Endodermal cell (in vitro differentiated cells): ENCODE measurements around the gene ENPP6. TPM values are rescaled to one million over a fixed set of nuclear protein-coding genes. Genes with fewer than 3 reads are reported as not detected.

Experiments used
- DNase-seq: peaks from one replicate; pipeline ENCODE4 v3.0.0-alpha.2; 2017
- H3K27ac ChIP-seq: 2 replicates; pipeline ENCODE4 v1.5.1; 2013; ENCODE audit warnings: mild to moderate bottlenecking, low read depth, low read length, moderate library complexity
- H3K27me3 ChIP-seq: 2 replicates; pipeline ENCODE4 v1.6.1; 2013; ENCODE audit warnings: mild to moderate bottlenecking, low read length, moderate library complexity; ENCODE audit not compliant: insufficient read depth, control insufficient read depth, poor library complexity, severe bottlenecking
- H3K36me3 ChIP-seq: 2 replicates; pipeline ENCODE4 v1.7.0; 2013; ENCODE audit warnings: mild to moderate bottlenecking, low read length, moderate library complexity; ENCODE audit not compliant: control insufficient read depth, insufficient read depth
- H3K4me1 ChIP-seq: one replicate; pipeline ENCODE4 v1.7.0; 2013; ENCODE audit warnings: low read length; ENCODE audit not compliant: control insufficient read depth, insufficient read depth
- H3K4me3 ChIP-seq: 2 replicates; pipeline ENCODE4 v1.5.1; 2013; ENCODE audit warnings: mild to moderate bottlenecking, low read length, moderate library complexity
- H3K9ac ChIP-seq: 2 replicates; pipeline ENCODE4 v1.6.1; 2013; ENCODE audit warnings: mild to moderate bottlenecking, low read length, moderate library complexity; ENCODE audit not compliant: poor library complexity, severe bottlenecking; ENCODE audit errors: extremely low read depth
- H3K9me3 ChIP-seq: 2 replicates; pipeline ENCODE4 v1.6.1; 2013; ENCODE audit warnings: mild to moderate bottlenecking, low read length, moderate library complexity; ENCODE audit not compliant: control insufficient read depth
- H3K27ac Mint-ChIP-seq: 2 replicates; pipeline ENCODE4 v1.8.0; 2020; ENCODE audit warnings: mixed read lengths
- H3K27me3 Mint-ChIP-seq: 2 replicates; pipeline ENCODE4 v1.8.0; 2021; ENCODE audit warnings: mild to moderate bottlenecking, mixed read lengths; ENCODE audit not compliant: insufficient read depth
- H3K36me3 Mint-ChIP-seq: 2 replicates; pipeline ENCODE4 v1.8.0; 2020; ENCODE audit warnings: low read depth, mixed read lengths
- H3K4me1 Mint-ChIP-seq: 2 replicates; pipeline ENCODE4 v1.8.0; 2020; ENCODE audit warnings: mixed read lengths
- H3K4me3 Mint-ChIP-seq: 2 replicates; pipeline ENCODE4 v1.8.0; 2020; ENCODE audit warnings: mild to moderate bottlenecking, moderate library complexity, mixed read lengths
- H3K9me3 Mint-ChIP-seq: 2 replicates; pipeline ENCODE4 v1.8.0; 2020; ENCODE audit warnings: mild to moderate bottlenecking, mixed read lengths
- CTCF ChIP-seq: fragments of 200-600 bp; sonication (generic); conservative IDR thresholded peaks from 2 replicates; pipeline ENCODE4 v1.5.0; 2021; ENCODE audit warnings: antibody characterized with exemption, mild to moderate bottlenecking
- WGBS, 2 experiments: methylation state at CpG; one replicate each; pipeline versions ENCODE4 v1.1.5 to v1.1.7; 2013; ENCODE audit warnings: missing lambda C conversion rate in 2 of 2, mixed read lengths in 1 of 2; ENCODE audit not compliant: insufficient coverage in 1 of 2, insufficient read length in 1 of 2; 5-methylcytosine and 5-hydroxymethylcytosine counted together
- total RNA-seq, 2 donors: library from RNA; stranded (reverse); fragmentation: NEBNext Ultra II Directional in 1 of 2; extraction: Animal tissue kit (Norgen Biotek cat#: 25700) in 1 of 2; gene quantifications; 2 replicates in 1 of 2; 3 replicates in 1 of 2; pipeline ENCODE4 v1.2.1, GENCODE V29; 2021

ENPP6 gene
- total RNA-seq, 2 donors from 2014 or later = 0.07 TPM; not detected in 1

- TF ChIP-seq CTCF = no peak
- Histone ChIP-seq H3K27me3 (no peaks in the 10 kb centered on the region), H3K9ac (no peak overlapping the region), H3K36me3 (no peaks in the 10 kb centered on the region), H3K4me1 (no peaks in the 10 kb centered on the region), H3K4me3 (no peak overlapping the region), H3K27ac (no peak overlapping the region), H3K9me3 (no peaks in the 10 kb centered on the region)
- 93 to 97% methylated on average over 10 to 14 of the region's 14 CpGs for WGBS, 2 experiments
- peaks cover 15% of the 10 kb centered on the region for H3K9me3 Mint-ChIP-seq
- H3K36me3 Mint-ChIP-seq = no peaks in the 10 kb centered on the region
- no peak overlapping the region for H3K27ac Mint-ChIP-seq
- DNase-seq = no peak
- H3K27me3 Mint-ChIP-seq = no peaks in the 10 kb centered on the region
- H3K4me3 Mint-ChIP-seq = no peak overlapping the region
- H3K4me1 Mint-ChIP-seq = peaks cover 11% of the 10 kb centered on the region
Observed at GRCh38 chr4:184205243-184205642, 12.4 kb downstream of the ENPP6 start.

GRCh38 chr4:184203300-184203699 lies 14.4 kb downstream of the ENPP6 start:
- 96 to 98% methylated on average over 6 of the region's 6 CpGs for WGBS, 2 experiments
- no peak for DNase-seq
- no peak for TF ChIP-seq CTCF
- no peaks in the 10 kb centered on the region for H3K27me3 Mint-ChIP-seq
- Histone ChIP-seq H3K27ac (no peak overlapping the region), H3K9ac (no peak overlapping the region), H3K9me3 (no peaks in the 10 kb centered on the region), H3K36me3 (no peaks in the 10 kb centered on the region), H3K27me3 (no peaks in the 10 kb centered on the region), H3K4me1 (no peaks in the 10 kb centered on the region), H3K4me3 (no peak overlapping the region)
- no peak overlapping the region for H3K27ac Mint-ChIP-seq
- peaks cover 13% of the 10 kb centered on the region for H3K9me3 Mint-ChIP-seq
- no peak overlapping the region for H3K4me3 Mint-ChIP-seq
- peaks cover 11% of the 10 kb centered on the region for H3K4me1 Mint-ChIP-seq
- H3K36me3 Mint-ChIP-seq = no peaks in the 10 kb centered on the region

GRCh38 chr4:184201179-184201578 lies 16.5 kb downstream of the ENPP6 start:
- no peaks in the 10 kb centered on the region for H3K9me3 Mint-ChIP-seq
- H3K36me3 Mint-ChIP-seq = no peaks in the 10 kb centered on the region
- no peak for DNase-seq
- no peak overlapping the region for H3K9ac ChIP-seq
- no peak overlapping the region for H3K4me3 Mint-ChIP-seq
- peaks cover 17% of the 10 kb centered on the region for H3K4me1 Mint-ChIP-seq
- no peak overlapping the region for H3K27ac Mint-ChIP-seq
- H3K4me1 ChIP-seq = no peaks in the 10 kb centered on the region
- no peaks in the 10 kb centered on the region for H3K27me3 ChIP-seq
- TF ChIP-seq CTCF = no peak
- H3K9me3 ChIP-seq = no peaks in the 10 kb centered on the region
- no peak overlapping the region for H3K27ac ChIP-seq
- no peak overlapping the region for H3K4me3 ChIP-seq
- 87 to 92% methylated on average over 3 to 7 of the region's 7 CpGs for WGBS, 2 experiments
- H3K36me3 ChIP-seq = no peaks in the 10 kb centered on the region
- no peaks in the 10 kb centered on the region for H3K27me3 Mint-ChIP-seq
